Activated CD4-positive, alpha-beta memory T cell treated with anti-CD3 and anti-CD28 coated beads for 36 hours (primary cell): ENCODE data around the gene CHPT1. TPM values are rescaled to one million over a fixed set of nuclear protein-coding genes. Genes with fewer than 3 reads are reported as not detected.
A peak's percentile ranks its signal among the peaks of the same experiment; 100 is the strongest.

Experiments
- CTCF ChIA-PET: fragments of 350-600 bp; sonication (Branson Sonifier 250); formaldehyde crosslinking; loops from one replicate; lab custom pipeline; 2021; ENCODE audit warnings: antibody characterized with exemption, inconsistent platforms; lab: Charles Lee
- POLR2A ChIA-PET: fragments of 350-600 bp; sonication (Branson Sonifier 250); formaldehyde crosslinking; loops from one replicate; lab custom pipeline; 2021; ENCODE audit warnings: antibody characterized with exemption; lab: Charles Lee
- DNase-seq: peaks from one replicate; pipeline ENCODE4 v3.0.0-alpha.2; 2020
- H3K27ac Mint-ChIP-seq: one replicate; pipeline ENCODE4 v1.8.0; 2021; ENCODE audit warnings: mixed read lengths
- H3K27me3 Mint-ChIP-seq: one replicate; pipeline ENCODE4 v1.8.0; 2021; ENCODE audit warnings: mixed read lengths
- H3K36me3 Mint-ChIP-seq: one replicate; pipeline ENCODE4 v1.8.0; 2021; ENCODE audit warnings: mixed read lengths
- H3K4me1 Mint-ChIP-seq: one replicate; pipeline ENCODE4 v1.8.0; 2021; ENCODE audit warnings: low read depth, mixed read lengths
- H3K4me3 Mint-ChIP-seq: one replicate; pipeline ENCODE4 v1.8.0; 2021; ENCODE audit warnings: mild to moderate bottlenecking, mixed read lengths
- H3K9me3 Mint-ChIP-seq: one replicate; pipeline ENCODE4 v1.8.0; 2021; ENCODE audit warnings: mixed read lengths
- intact Hi-C: fragments of 100-400 bp; cut with micrococcal nuclease; formaldehyde crosslinking; loops from one replicate; pipeline ENCODE4 v1.15.1; 2023
- total RNA-seq, 2 experiments: library from RNA; stranded (reverse); gene quantifications; one replicate each; pipeline ENCODE4 v1.2.3, GENCODE V29; 2021

CHPT1 gene
- total RNA-seq, 2 experiments from 2014 or later = 20.6 to 23.0 TPM

DNA sequence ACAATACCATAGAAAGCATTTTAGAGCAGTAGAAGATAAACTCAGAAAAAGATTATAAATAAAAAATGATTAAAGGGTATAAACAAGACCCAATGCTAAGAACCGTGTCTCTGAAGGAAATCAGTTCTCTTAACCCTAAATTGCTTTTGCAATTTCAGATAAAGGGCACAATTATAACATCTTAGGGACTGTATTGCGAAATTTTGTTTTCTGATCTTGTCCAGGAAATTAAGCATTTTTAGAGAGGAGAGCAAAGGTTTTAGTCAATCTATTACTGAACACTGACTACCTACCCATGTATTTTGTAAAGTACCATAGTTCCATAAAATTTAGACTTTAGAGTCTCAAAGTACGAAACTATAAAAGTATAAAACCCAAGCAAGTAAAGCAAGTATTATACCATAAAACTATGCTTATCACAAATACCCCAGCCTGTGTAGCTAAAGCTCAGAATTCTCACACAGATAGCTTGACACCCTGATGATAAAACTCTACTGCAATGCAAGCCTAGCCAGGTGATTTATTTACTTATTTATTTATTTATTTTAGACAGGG, 6.8 kb upstream of the CHPT1 start:
- Mint-ChIP-seq H3K4me1 (peaks cover 6% of the 10 kb centered on the region), H3K27me3 (no peaks in the 10 kb centered on the region), H3K27ac (no peak overlapping the region), H3K9me3 (no peaks in the 10 kb centered on the region), H3K4me3 (no peak overlapping the region), H3K36me3 (no peaks in the 10 kb centered on the region)
- ChIA-PET POLR2A (no interaction called here), CTCF (no interaction called here)
- intact Hi-C loops = no loop called here
- no peak for DNase-seq

DNA sequence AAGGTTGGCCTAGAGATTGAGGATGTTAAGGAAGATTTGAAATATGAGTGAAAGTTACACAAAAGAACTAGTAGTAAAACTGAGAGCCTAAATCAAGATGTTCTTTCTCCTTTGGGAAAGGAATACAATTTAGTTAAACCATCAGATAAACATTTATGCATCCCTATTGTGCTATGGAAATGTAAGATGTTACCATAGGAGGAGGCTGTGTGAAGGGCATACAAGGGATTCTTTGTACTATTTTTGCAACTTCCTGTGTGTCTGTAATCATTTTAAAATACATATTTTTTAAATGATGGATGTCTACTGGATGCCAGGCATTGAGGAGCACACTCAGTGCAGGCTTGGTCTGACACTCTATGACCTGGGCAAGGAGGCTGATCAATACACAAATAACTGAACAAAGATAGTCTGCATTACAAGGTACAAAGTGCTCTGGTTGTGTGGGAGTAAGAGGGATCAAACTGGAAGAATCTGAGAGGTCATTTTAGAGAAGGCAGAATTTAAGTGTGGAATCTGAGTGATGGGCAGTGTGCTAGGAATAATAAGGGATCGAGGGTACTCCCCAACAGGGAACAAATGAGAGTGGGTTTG, 5.8 kb upstream of the CHPT1 start:
- Mint-ChIP-seq H3K27ac (no peak overlapping the region), H3K36me3 (no peaks in the 10 kb centered on the region), H3K27me3 (no peaks in the 10 kb centered on the region), H3K4me1 (peaks cover 12% of the 10 kb centered on the region), H3K9me3 (no peaks in the 10 kb centered on the region), H3K4me3 (no peak overlapping the region)
- DNase-seq = no peak
- CTCF ChIA-PET = no interaction called here
- POLR2A ChIA-PET = no interaction called here
- intact Hi-C loops = no loop called here

DNA sequence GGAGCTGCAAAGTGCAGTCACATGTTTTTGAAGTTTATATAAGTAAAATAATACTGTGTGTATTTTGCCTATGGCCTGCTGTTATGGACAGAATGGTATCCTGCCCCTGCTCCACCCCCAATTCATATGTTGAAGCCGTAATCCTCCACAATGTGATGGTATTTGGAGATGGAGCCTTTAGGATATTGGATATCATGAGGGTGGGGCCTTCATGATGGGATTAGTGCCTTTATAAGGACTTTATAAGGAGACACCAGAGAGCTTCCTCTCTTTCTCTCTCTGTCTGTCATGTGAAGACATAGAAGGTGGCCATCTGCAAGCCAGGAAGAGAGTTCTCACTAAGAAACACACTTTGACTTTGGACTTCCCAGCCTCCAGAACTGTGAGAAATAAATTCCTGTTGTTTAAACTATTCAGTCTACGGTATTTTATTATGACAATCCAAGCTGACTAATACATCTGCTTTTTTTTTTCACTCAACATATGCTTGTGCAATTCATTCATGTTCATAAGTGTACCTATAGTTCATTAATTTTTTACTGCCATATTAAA, 3.1 kb upstream of the CHPT1 start:
- H3K4me3 Mint-ChIP-seq = no peak overlapping the region
- no peaks in the 10 kb centered on the region for H3K9me3 Mint-ChIP-seq
- POLR2A ChIA-PET = no interaction called here
- DNase-seq = no peak
- no peak overlapping the region for H3K27ac Mint-ChIP-seq
- peaks cover 3% of the 10 kb centered on the region for H3K36me3 Mint-ChIP-seq
- CTCF ChIA-PET = interaction anchor here (0.6 to 1.2 kb wide), 2 partner anchors 11 to 129 kb away, joined by 3 read pairs; no protein-coding TSS in a partner anchor
- H3K27me3 Mint-ChIP-seq = no peaks in the 10 kb centered on the region
- intact Hi-C loops = no loop called here
- peaks cover 24% of the 10 kb centered on the region for H3K4me1 Mint-ChIP-seq

DNA sequence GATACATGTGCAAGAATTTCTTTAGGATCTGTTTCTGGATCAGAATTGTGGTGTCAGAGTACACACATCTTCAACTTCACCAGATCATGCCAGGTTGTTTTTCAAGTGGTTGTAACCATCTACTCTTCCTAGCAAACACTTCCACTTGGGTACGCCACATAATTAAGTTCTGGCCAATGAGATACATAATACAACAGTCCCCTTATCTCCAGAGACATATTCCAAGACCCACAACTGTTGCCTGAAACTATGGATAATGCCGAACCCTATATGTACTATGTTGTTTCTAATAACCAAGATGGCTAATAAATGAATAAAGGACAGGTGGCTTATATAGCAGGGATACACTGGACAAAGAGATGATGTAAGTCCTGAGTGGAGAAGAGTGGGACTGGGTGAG, 2.5 kb upstream of the CHPT1 start:
- H3K4me3 Mint-ChIP-seq = no peak overlapping the region
- peaks cover 3% of the 10 kb centered on the region for H3K36me3 Mint-ChIP-seq
- H3K4me1 Mint-ChIP-seq = peaks cover 28% of the 10 kb centered on the region
- intact Hi-C loops = loop anchor here (5.0 kb wide), 2 partner anchors 367 to 427 kb away; partner anchors contain the start of genes NUP37, PARPBP and WASHC3
- H3K27ac Mint-ChIP-seq = no peak overlapping the region
- H3K27me3 Mint-ChIP-seq = no peaks in the 10 kb centered on the region
- POLR2A ChIA-PET = no interaction called here
- H3K9me3 Mint-ChIP-seq = no peaks in the 10 kb centered on the region
- DNase-seq = no peak
- CTCF ChIA-PET = interaction anchor here (1.2 kb wide), 1 partner anchor 129 kb away, joined by 3 read pairs; no protein-coding TSS in a partner anchor

DNA sequence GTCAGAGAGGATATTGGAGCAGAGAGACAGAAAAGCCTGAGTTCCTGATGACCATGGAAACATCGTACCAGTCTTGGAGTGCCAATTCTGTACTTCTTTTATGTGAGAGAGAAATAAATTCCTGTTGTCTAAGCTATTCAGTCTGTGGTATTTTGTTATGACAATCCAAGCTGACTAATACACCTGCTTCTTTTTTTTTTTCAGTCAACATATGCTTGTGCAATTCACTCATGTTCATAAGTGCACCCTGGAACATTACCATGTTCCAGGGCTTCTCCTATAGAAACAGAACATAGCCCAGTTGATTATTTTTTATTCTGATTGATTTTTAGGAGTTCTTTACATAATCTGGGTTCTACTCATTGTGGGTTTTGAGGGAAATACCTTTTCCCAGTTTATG, 1.7 kb upstream of the CHPT1 start:
- H3K36me3 Mint-ChIP-seq = peaks cover 3% of the 10 kb centered on the region
- intact Hi-C loops = loop anchor here (2.0 to 5.0 kb wide), 3 partner anchors 135 to 427 kb away; partner anchors contain the start of genes GNPTAB, NUP37, PARPBP and WASHC3
- H3K9me3 Mint-ChIP-seq = no peaks in the 10 kb centered on the region
- no peak for DNase-seq
- H3K27ac Mint-ChIP-seq = no peak overlapping the region
- H3K27me3 Mint-ChIP-seq = no peaks in the 10 kb centered on the region
- ChIA-PET POLR2A (no interaction called here), CTCF (no interaction called here)
- H3K4me3 Mint-ChIP-seq = no peak overlapping the region
- peaks cover 34% of the 10 kb centered on the region for H3K4me1 Mint-ChIP-seq

DNA sequence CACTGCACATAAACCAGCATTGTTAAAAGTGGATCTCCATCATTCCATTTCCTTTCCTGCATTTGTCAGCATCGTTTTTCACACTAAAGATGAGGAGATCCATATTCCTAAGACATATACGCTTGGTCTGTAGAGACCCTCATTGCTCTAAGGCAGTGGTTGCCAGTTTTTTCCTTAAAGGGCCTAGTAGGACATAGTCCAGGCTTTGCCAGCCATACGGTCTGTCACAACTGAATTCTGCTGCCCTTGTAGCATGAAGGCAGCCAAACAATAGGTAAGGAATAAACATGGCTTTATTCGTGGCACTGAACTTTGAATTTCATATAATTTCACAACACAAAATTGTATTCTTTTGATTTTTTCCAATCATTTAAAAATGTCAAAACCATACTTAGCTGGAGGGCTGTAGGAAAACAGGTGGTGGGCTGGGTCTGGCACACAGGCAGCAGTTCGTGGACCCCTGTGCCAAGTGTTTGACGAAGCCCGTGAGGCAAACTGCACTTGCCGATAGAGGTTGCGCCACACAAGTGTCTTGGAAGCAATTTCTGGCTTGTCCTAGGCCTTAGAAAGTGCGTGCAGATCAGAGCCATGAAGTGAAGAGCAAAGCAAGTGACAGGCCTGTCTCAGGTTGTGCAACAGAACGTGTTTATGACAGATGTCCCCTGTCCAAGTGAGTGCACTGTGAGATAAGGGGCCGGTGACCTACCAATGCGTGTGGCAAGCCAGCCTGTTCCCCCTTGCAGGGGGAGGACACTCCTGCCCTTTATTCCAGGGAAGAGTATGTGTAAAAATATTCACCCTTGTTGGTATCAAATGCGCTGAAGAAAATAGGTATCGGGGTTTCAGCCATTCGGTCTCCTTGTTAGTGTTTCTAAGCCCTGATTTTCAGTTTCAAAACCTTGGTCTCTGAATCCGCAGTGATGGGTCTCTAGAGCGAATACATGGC, 916 bp upstream of the CHPT1 start:
- H3K36me3 Mint-ChIP-seq = peaks cover 3% of the 10 kb centered on the region

DNA sequence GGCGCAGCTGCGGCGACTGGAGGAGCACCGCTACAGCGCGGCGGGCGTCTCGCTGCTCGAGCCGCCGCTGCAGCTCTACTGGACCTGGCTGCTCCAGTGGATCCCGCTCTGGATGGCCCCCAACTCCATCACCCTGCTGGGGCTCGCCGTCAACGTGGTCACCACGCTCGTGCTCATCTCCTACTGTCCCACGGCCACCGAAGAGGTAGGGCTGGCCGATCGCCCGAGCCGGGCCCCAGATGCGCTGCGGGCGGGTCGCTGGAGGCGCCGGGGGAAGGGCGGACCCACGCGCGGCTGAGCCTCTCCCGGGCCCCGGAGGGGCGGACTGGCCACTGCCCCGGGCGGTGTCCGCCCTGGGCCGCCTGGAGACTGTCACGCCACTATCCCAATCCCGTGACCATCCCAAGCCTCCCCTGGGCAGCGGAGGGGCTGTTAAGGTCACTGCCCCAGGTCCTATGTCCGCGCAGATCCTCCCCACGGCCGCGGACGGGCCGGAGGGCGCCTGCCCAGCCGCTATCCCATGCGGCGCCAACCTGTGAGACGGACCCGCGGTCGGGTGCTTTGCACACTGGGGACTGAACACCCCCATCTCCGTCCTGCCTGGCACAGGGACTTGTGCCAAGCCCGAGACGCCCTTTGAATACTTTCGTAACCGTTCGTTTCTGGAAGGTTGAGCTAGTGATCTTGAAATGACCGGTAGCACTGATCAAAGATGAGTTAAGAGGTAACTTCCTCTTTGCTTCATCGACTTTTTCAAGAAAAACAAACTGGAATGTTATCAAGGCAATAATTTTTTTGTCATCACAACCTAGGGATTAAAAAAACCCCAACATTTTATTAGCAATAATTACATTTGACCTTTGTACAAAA, 725 bp downstream of the CHPT1 start:
- peak overlapping the region; percentile 87 for H3K4me3 Mint-ChIP-seq
- CTCF ChIA-PET = interaction anchor here (2.5 kb wide), 1 partner anchor 132 kb away, joined by 8 read pairs; the partner anchor contains the start of gene GNPTAB
- POLR2A ChIA-PET = no interaction called here

More for the DNA sequence above, 916 bp upstream of the CHPT1 start:
- Mint-ChIP-seq H3K4me1 (peaks cover 39% of the 10 kb centered on the region), H3K27ac (peak overlapping the region; percentile 35), H3K4me3 (peak overlapping the region; percentile 88), H3K27me3 (no peaks in the 10 kb centered on the region), H3K9me3 (no peaks in the 10 kb centered on the region)
- peak; percentile 17 for DNase-seq
- CTCF ChIA-PET = interaction anchor here (0.6 kb wide), 1 partner anchor 141 kb away, joined by 4 read pairs; no protein-coding TSS in a partner anchor
- POLR2A ChIA-PET = no interaction called here
- intact Hi-C loops = loop anchor here (2.0 to 5.0 kb wide), 3 partner anchors 134 to 426 kb away; partner anchors contain the start of genes GNPTAB, NUP37, PARPBP and WASHC3

DNA sequence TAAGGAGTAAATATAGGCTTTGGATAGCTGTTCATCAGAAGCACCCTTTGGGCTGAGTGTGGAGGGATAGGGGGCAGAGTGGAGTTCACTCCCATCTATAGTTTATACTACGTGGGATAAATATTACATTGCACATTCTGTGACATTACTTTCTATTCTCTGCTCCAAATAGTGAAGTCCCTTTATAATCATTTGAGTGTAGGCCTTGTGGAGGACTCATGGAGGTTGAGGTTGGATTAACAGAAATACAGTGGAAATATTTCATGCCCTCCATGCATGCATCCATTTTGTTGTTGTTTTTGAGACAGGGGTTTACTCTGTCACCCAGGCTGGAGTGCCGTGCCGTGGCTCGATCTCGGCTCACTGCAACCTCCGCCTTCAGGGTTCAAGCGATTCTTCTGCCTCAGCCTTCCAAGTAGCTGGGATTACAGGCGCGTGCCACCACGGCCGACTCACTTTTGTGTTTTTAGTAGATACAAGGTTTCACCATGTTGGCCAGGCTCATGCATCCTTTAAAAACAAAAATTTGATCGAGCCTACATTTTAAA, 1.4 kb downstream of the CHPT1 start:
- Mint-ChIP-seq H3K27ac (peak overlapping the region; percentile 61), H3K9me3 (no peaks in the 10 kb centered on the region), H3K4me1 (peaks cover 39% of the 10 kb centered on the region), H3K36me3 (peaks cover 3% of the 10 kb centered on the region), H3K27me3 (no peaks in the 10 kb centered on the region), H3K4me3 (peak overlapping the region; percentile 87)
- DNase-seq = peak; percentile 55
- CTCF ChIA-PET = interaction anchor here (2.5 kb wide), 1 partner anchor 132 kb away, joined by 8 read pairs; the partner anchor contains the start of gene GNPTAB
- POLR2A ChIA-PET = interaction anchor here (0.6 kb wide), 1 partner anchor 73 kb away, joined by 3 read pairs; no protein-coding TSS in a partner anchor
- intact Hi-C loops = loop anchor here (1.0 to 5.0 kb wide), 4 partner anchors 29 to 423 kb away; partner anchors contain the start of genes NUP37, PARPBP and WASHC3

More for the DNA sequence above, 725 bp downstream of the CHPT1 start:
- peak; percentile 34 for DNase-seq
- no peaks in the 10 kb centered on the region for H3K27me3 Mint-ChIP-seq
- H3K27ac Mint-ChIP-seq = peak overlapping the region; percentile 61
- no peaks in the 10 kb centered on the region for H3K9me3 Mint-ChIP-seq
- H3K36me3 Mint-ChIP-seq = peaks cover 3% of the 10 kb centered on the region
- intact Hi-C loops = loop anchor here (1.0 to 5.0 kb wide), 5 partner anchors 28 to 424 kb away; partner anchors contain the start of genes GNPTAB, NUP37, PARPBP and WASHC3
- H3K4me1 Mint-ChIP-seq = peaks cover 39% of the 10 kb centered on the region

DNA sequence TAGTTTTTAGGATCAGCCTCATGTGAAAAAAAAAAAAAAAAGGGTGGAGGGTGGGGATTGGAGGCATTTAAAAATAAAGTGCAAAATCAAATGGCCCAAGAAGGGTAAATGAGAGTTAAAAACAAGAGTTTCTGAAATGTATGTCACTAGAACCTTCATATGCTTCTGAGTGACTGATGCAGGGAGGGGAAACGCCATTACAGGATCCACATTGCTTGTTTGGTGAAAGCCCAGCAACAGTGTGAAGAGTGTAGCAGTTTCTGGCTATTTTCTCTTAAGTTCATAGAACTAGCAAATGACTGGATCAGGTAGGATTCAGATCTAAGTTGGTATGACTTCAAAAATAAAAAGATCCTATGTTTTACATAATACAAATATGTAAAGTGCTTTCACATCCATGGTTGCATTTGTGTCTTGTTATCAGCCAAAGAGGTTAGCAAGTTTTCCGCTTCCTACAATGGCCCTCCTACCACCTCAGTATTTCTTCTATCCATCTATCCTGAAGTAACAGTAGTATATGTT, 2.9 kb downstream of the CHPT1 start:
- DNase-seq = no peak
- POLR2A ChIA-PET = no interaction called here
- H3K4me3 Mint-ChIP-seq = no peak overlapping the region
- intact Hi-C loops = no loop called here
- no peaks in the 10 kb centered on the region for H3K9me3 Mint-ChIP-seq
- H3K4me1 Mint-ChIP-seq = peaks cover 36% of the 10 kb centered on the region
- H3K27ac Mint-ChIP-seq = no peak overlapping the region
- peaks cover 3% of the 10 kb centered on the region for H3K36me3 Mint-ChIP-seq
- CTCF ChIA-PET = no interaction called here
- no peaks in the 10 kb centered on the region for H3K27me3 Mint-ChIP-seq

DNA sequence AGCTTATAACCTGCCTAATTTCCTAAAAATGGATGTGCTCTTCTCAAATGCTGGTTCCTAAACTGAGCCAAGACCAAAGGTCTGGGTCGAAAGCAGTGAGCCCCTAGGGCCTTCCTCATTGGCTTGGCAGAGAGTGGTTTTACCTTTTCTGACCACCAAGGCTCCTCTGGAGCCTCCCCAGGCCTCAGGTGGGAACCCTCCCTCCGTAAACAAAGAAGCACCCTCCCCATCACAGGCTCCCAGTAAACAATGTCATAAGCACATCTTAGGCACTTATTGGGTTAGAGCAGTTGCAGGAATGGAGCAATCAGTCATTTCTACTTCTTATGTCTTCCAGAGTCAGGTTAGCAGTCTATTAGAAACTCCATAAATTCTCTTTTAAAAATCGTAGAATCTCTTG, 6.0 kb downstream of the CHPT1 start:
- H3K36me3 Mint-ChIP-seq = no peaks in the 10 kb centered on the region
- POLR2A ChIA-PET = no interaction called here
- CTCF ChIA-PET = no interaction called here
- no peaks in the 10 kb centered on the region for H3K27me3 Mint-ChIP-seq
- peaks cover 30% of the 10 kb centered on the region for H3K4me1 Mint-ChIP-seq
- intact Hi-C loops = no loop called here
- H3K4me3 Mint-ChIP-seq = no peak overlapping the region
- no peak overlapping the region for H3K27ac Mint-ChIP-seq
- no peaks in the 10 kb centered on the region for H3K9me3 Mint-ChIP-seq
- no peak for DNase-seq
